A549 (cell line): Measurements from ENCODE around the gene PEF1. TPM values are rescaled to one million over a fixed set of nuclear protein-coding genes. Genes with fewer than 3 reads are reported as not detected.

Experiments
- ATAC-seq, 2 experiments: fragments of 200-7000 bp in 1 of 2; fragments of >200 bp in 1 of 2; cut with Nextera tagmentation in 1 of 2; cut with Tn5 transposase in 1 of 2; 3 replicates each; pipeline versions ENCODE4 v1.8.0 to v1.9.1; 2018 to 2020; ENCODE audit warnings: mild to moderate bottlenecking in 1 of 2, moderate library complexity in 1 of 2
- CTCF ChIA-PET: fragments of 300-600 bp; sonication (Branson Sonifier 250); formaldehyde crosslinking; extraction: SDS; loops from one replicate; lab custom pipeline; 2021; ENCODE audit warnings: antibody characterized with exemption, inconsistent platforms; lab: Yijun Ruan, JAX
- POLR2A ChIA-PET: fragments of 350-600 bp; formaldehyde crosslinking; extraction: SDS; loops from one replicate; lab custom pipeline; 2021; ENCODE audit warnings: antibody characterized with exemption, inconsistent platforms; lab: Yijun Ruan, JAX
- DNase-seq, 2 experiments: peaks; one replicate each; pipeline versions ENCODE4 v3.0.0 to v3.0.0-alpha.2; 2011 to 2016; ENCODE audit warnings: low read depth in 1 of 2, low spot score in 1 of 2
- FAIRE-seq: peaks from 2 replicates; lab custom pipeline; 2011; peaks lifted over from hg19 to GRCh38; lab: Jason Lieb, UNC
- H3K27ac ChIP-seq, 2 experiments: fragments of >200 bp; sonication (Bioruptor Twin); formaldehyde crosslinking; 3 replicates each; pipeline ENCODE4 v1.5.1; 2016 to 2017
- H3K4me1 ChIP-seq: fragments of >200 bp; sonication (Bioruptor Twin); formaldehyde crosslinking; 3 replicates; pipeline ENCODE4 v1.6.1; 2016
- H3K4me2 ChIP-seq: fragments of >200 bp; sonication (Bioruptor Twin); formaldehyde crosslinking; 3 replicates; pipeline ENCODE4 v1.6.1; 2016
- H3K4me3 ChIP-seq: fragments of >200 bp; sonication (Bioruptor Twin); formaldehyde crosslinking; 3 replicates; pipeline ENCODE4 v1.5.1; 2016
- H3K9me3 ChIP-seq: fragments of >200 bp; sonication (Bioruptor Twin); formaldehyde crosslinking; 3 replicates; pipeline ENCODE4 v1.6.1; 2016
- CBX8 ChIP-seq: fragments of 200-600 bp; sonication (generic); IDR thresholded peaks from 2 replicates; pipeline ENCODE4 v1.6.1; 2016
- CHD2 ChIP-seq: fragments of 150-350 bp; IDR thresholded peaks from 2 replicates; pipeline ENCODE4 v1.6.1; 2014; ENCODE audit warnings: low read length; ENCODE audit not compliant: partially characterized antibody
- E2F6 ChIP-seq: IDR thresholded peaks from 2 replicates; pipeline ENCODE4 v1.6.1; 2012; ENCODE audit warnings: low read depth, borderline replicate concordance
- EHMT2 ChIP-seq: fragments of 200-600 bp; sonication (generic); IDR thresholded peaks from 2 replicates; pipeline ENCODE4 v1.6.1; 2016; ENCODE audit warnings: antibody characterized with exemption, low read depth, mild to moderate bottlenecking, moderate library complexity
- ESRRA ChIP-seq: fragments of 150-350 bp; IDR thresholded peaks from 2 replicates; pipeline ENCODE4 v1.6.1; 2014; ENCODE audit warnings: mild to moderate bottlenecking, low read length, borderline replicate concordance
- FOSL2 ChIP-seq, 2 experiments: fragments of 450-650 bp in 1 of 2; fragments of >200 bp in 1 of 2; sonication (Bioruptor Twin) in 1 of 2; formaldehyde crosslinking; IDR thresholded peaks; 2 replicates each; pipeline versions ENCODE4 v1.5.0 to v1.6.1; 2016 to 2020; ENCODE audit warnings: mild to moderate bottlenecking in 1 of 2, moderate library complexity in 1 of 2
- FOXS1 ChIP-seq: fragments of 250-450 bp; sonication (Bioruptor Pico); IDR thresholded peaks from 2 replicates; pipeline ENCODE4 v1.5.0; 2020; ENCODE audit warnings: mild to moderate bottlenecking, moderate library complexity
- GATA3 ChIP-seq: IDR thresholded peaks from 2 replicates; pipeline ENCODE4 v1.6.1; 2012; ENCODE audit warnings: borderline replicate concordance
- HES2 ChIP-seq: fragments of >200 bp; sonication (Bioruptor Twin); formaldehyde crosslinking; IDR thresholded peaks from 2 replicates; pipeline ENCODE4 v1.6.1; 2016
- HEYL ChIP-seq: fragments of 250-450 bp; sonication (Bioruptor Pico); IDR thresholded peaks from 2 replicates; pipeline ENCODE4 v1.8.0; 2021; ENCODE audit warnings: mild to moderate bottlenecking, moderate library complexity
- HMGXB4 ChIP-seq: fragments of 250-450 bp; sonication (Bioruptor Pico); IDR thresholded peaks from 2 replicates; pipeline ENCODE4 v1.5.0; 2021; ENCODE audit warnings: mild to moderate bottlenecking, moderate library complexity, borderline replicate concordance
- HOXB13 ChIP-seq: fragments of 250-450 bp; sonication (Bioruptor Pico); IDR thresholded peaks from 2 replicates; pipeline ENCODE4 v1.5.0; 2020; ENCODE audit warnings: low read depth, mild to moderate bottlenecking, moderate library complexity
- KDM1A ChIP-seq: fragments of 200-600 bp; sonication (generic); IDR thresholded peaks from 2 replicates; pipeline ENCODE4 v1.6.1; 2016; ENCODE audit warnings: low read depth, mild to moderate bottlenecking
- KDM5A ChIP-seq: fragments of 200-600 bp; sonication (generic); IDR thresholded peaks from 2 replicates; pipeline ENCODE4 v1.6.1; 2016; ENCODE audit warnings: antibody characterized with exemption, mild to moderate bottlenecking
- MAFK ChIP-seq: fragments of 450-650 bp; IDR thresholded peaks from 2 replicates; pipeline ENCODE4 v1.6.1; 2014; ENCODE audit not compliant: partially characterized antibody
- MAX ChIP-seq: IDR thresholded peaks from 2 replicates; pipeline ENCODE4 v1.6.1; 2012
- MYC ChIP-seq: IDR thresholded peaks from 2 replicates; pipeline ENCODE4 v1.6.1; 2012; ENCODE audit warnings: mild to moderate bottlenecking, inconsistent platforms, low read length, improper control_type of control experiment, borderline replicate concordance
- NFE2L2 ChIP-seq: fragments of 150-350 bp; conservative IDR thresholded peaks from 2 replicates; pipeline ENCODE4 v1.6.1; 2014; ENCODE audit warnings: low read length
- NR3C1 ChIP-seq: fragments of >200 bp; sonication (Bioruptor Twin); formaldehyde crosslinking; IDR thresholded peaks from 3 replicates; pipeline ENCODE4 v1.6.1; 2017
- PBX3 ChIP-seq: IDR thresholded peaks from 2 replicates; pipeline ENCODE4 v1.6.1; 2012
- POLR2A ChIP-seq: IDR thresholded peaks from 2 replicates; pipeline ENCODE4 v1.6.1; 2012; ENCODE audit warnings: mild to moderate bottlenecking, low read length
- POLR2AphosphoS2 ChIP-seq: conservative IDR thresholded peaks from 2 replicates; pipeline ENCODE4 v1.6.1; 2012; ENCODE audit warnings: low read length, improper control_type of control experiment, inconsistent platforms
- RAD21 ChIP-seq, 2 experiments: fragments of >200 bp in 1 of 2; sonication (Bioruptor Twin) in 1 of 2; formaldehyde crosslinking in 1 of 2; IDR thresholded peaks in 1 of 2; conservative IDR thresholded peaks in 1 of 2; 2 replicates in 1 of 2; 3 replicates in 1 of 2; pipeline ENCODE4 v1.6.1; 2012 to 2018; ENCODE audit warnings: inconsistent platforms in 1 of 2
- RFX5 ChIP-seq: fragments of 450-650 bp; IDR thresholded peaks from 2 replicates; pipeline ENCODE4 v1.7.1; 2014; ENCODE audit warnings: antibody characterized with exemption, mild to moderate bottlenecking, moderate library complexity
- SMC3 ChIP-seq: fragments of >200 bp; sonication (Bioruptor Twin); formaldehyde crosslinking; IDR thresholded peaks from 3 replicates; pipeline ENCODE4 v1.6.1; 2018; ENCODE audit warnings: inconsistent platforms
- SREBF2 ChIP-seq: fragments of 450-650 bp; IDR thresholded peaks from 2 replicates; pipeline ENCODE4 v1.6.1; 2014; ENCODE audit warnings: mild to moderate bottlenecking, moderate library complexity
- TP53 ChIP-seq: fragments of 250-450 bp; sonication (Bioruptor Pico); IDR thresholded peaks from 2 replicates; pipeline ENCODE4 v1.5.0; 2021; ENCODE audit warnings: mild to moderate bottlenecking, moderate library complexity
- ZNF302 ChIP-seq: fragments of 250-450 bp; sonication (Bioruptor Pico); IDR thresholded peaks from 2 replicates; pipeline ENCODE4 v1.9.0; 2021; ENCODE audit warnings: inconsistent platforms, mild to moderate bottlenecking, moderate library complexity
- ZSCAN20 ChIP-seq: fragments of 250-450 bp; sonication (Bioruptor Pico); IDR thresholded peaks from 2 replicates; pipeline ENCODE4 v1.8.0; 2022; ENCODE audit warnings: mild to moderate bottlenecking, moderate library complexity
- WGBS: methylation state at CpG from one replicate; pipeline ENCODE4 v1.1.6; 2017; ENCODE audit errors: missing lambda C conversion rate; 5-methylcytosine and 5-hydroxymethylcytosine counted together
- polyA plus RNA-seq, 4 experiments: library from polyadenylated mRNA; depleted of rRNA in 3 of 4; stranded (reverse); fragments of >200 nt; fragmentation: RNase III in 1 of 4; extraction: RNeasy Plus Mini Kit Qiagen cat#74134 plus additional on column Dnase treatment in 1 of 4; gene quantifications; 2 replicates in 3 of 4; 3 replicates in 1 of 4; pipeline ENCODE4 v1.2.3, GENCODE V29; 2011 to 2017

Gene PEF1
- polyA plus RNA-seq, 2 of the 4 experiments (the other 2 are of a cell fraction): 38.3 to 47.6 TPM

GRCh38 chr1:31624309-31624708 lies 20.4 kb downstream of the PEF1 start:
- FAIRE-seq: no peak
- no peak for DNase-seq
- Histone ChIP-seq H3K27ac (no peak overlapping the region), H3K4me1 (no peaks in the 10 kb centered on the region), H3K9me3 (no peaks in the 10 kb centered on the region), H3K4me3 (no peak overlapping the region), H3K4me2 (no peak overlapping the region)
- CTCF ChIA-PET: interaction anchor here (1.8 kb wide), 1 partner anchor 29 kb away, joined by 5 read pairs; no protein-coding TSS in a partner anchor
- POLR2A ChIA-PET: interaction anchor here (0.8 kb wide), 1 partner anchor 21 kb away, joined by 3 read pairs; the partner anchor contains the start of gene PEF1
- no peak for ATAC-seq
- WGBS: 89% methylated on average over 5 of the region's 5 CpGs
- TF ChIP-seq PBX3 (no peak), POLR2AphosphoS2 (no peak), POLR2A (no peak), SREBF2 (no peak), ZNF302 (CRISPR knock-in tag) (no peak), MAFK (no peak), ESRRA (no peak), RFX5 (no peak), HOXB13 (CRISPR knock-in tag) (no peak), RAD21 (conservative IDR thresholded peaks at IDR 0.05 in 1 of 2, IDR thresholded peaks at IDR 0.05 in 1 of 2) (no peak)

GRCh38 chr1:31623365-31623764 lies 21.3 kb downstream of the PEF1 start:
- no peaks in the 10 kb centered on the region for H3K4me1 ChIP-seq
- 74% methylated on average over 2 of the region's 12 CpGs for WGBS
- no peak for TF ChIP-seq NR3C1
- TF ChIP-seq ZNF302 (CRISPR knock-in tag): no peak
- no peak for TF ChIP-seq KDM1A
- no peak for TF ChIP-seq FOSL2 (IDR thresholded peaks at IDR 0.05)
- TF ChIP-seq FOSL2 (CRISPR knock-in tag; IDR thresholded peaks at IDR 0.05): no peak
- TF ChIP-seq GATA3: no peak
- no peak for TF ChIP-seq HOXB13 (CRISPR knock-in tag)
- no peak for TF ChIP-seq KDM5A
- no peak for TF ChIP-seq CBX8
- no peak for TF ChIP-seq MYC
- TF ChIP-seq, all 56 proteins: peak for 0
- POLR2A ChIA-PET: interaction anchor here (0.8 kb wide), 1 partner anchor 22 kb away, joined by 3 read pairs; the partner anchor contains the start of gene PEF1
- Histone ChIP-seq H3K4me3 (no peak overlapping the region), H3K4me2 (no peak overlapping the region), H3K27ac (no peak overlapping the region), H3K9me3 (no peaks in the 10 kb centered on the region)
- no peak for ATAC-seq
- CTCF ChIA-PET: interaction anchor here (0.6 to 1.8 kb wide), 6 partner anchors 9 to 213 kb away, joined by 3 to 5 read pairs (median 3); no protein-coding TSS in a partner anchor
- DNase-seq: no peak
- no peak for FAIRE-seq

- ATAC-seq (no peak), FAIRE-seq (no peak), DNase-seq (no peak)
- Histone ChIP-seq H3K9me3 (no peaks in the 10 kb centered on the region), H3K4me3 (no peak overlapping the region), H3K4me2 (no peak overlapping the region), H3K4me1 (no peaks in the 10 kb centered on the region), H3K27ac (no peak overlapping the region)
- CTCF ChIA-PET: interaction anchor here (0.7 to 1.6 kb wide), 4 partner anchors 10 to 214 kb away, joined by 3 to 4 read pairs (median 3); no protein-coding TSS in a partner anchor
- no peak for TF ChIP-seq MAFK
- no peak for TF ChIP-seq HEYL
- TF ChIP-seq CHD2: no peak
- no peak for TF ChIP-seq ZSCAN20 (CRISPR knock-in tag)
- TF ChIP-seq ZNF302 (CRISPR knock-in tag): no peak
- TF ChIP-seq POLR2A: no peak
- no peak for TF ChIP-seq POLR2AphosphoS2
- TF ChIP-seq EHMT2: no peak
- TF ChIP-seq SMC3: no peak
- no peak for TF ChIP-seq ESRRA
- no peak for TF ChIP-seq RAD21 (conservative IDR thresholded peaks at IDR 0.05 in 1 of 2, IDR thresholded peaks at IDR 0.05 in 1 of 2)
- TF ChIP-seq NFE2L2: no peak
- no peak for TF ChIP-seq MAX
- no peak for TF ChIP-seq TP53 (CRISPR knock-in tag)
- no peak for TF ChIP-seq E2F6
- TF ChIP-seq HES2: no peak
- TF ChIP-seq GATA3: no peak
- no peak for TF ChIP-seq HMGXB4
- TF ChIP-seq FOXS1 (CRISPR knock-in tag): no peak
- TF ChIP-seq SREBF2: no peak
- POLR2A ChIA-PET: no interaction called here
- WGBS: 75% methylated on average over 14 of the region's 15 CpGs
These were observed 22.6 kb downstream of the PEF1 start for GRCh38 chr1:31621847-31622730.
